Measurements from ENCODE around the gene TRIM33.

GRCh38 chr1:114346480-114347029 is 164.4 kb downstream of the TRIM33 start:
- TF ChIP-seq CTCF (IDR thresholded peaks at IDR 0.05) (peak; percentile 100), POLR2A (IDR thresholded peaks at IDR 0.05) (no peak), POLR2AphosphoS5 (IDR thresholded peaks at IDR 0.05) (no peak), EP300 (IDR thresholded peaks at IDR 0.05) (no peak)
